Non-pigmented ciliary epithelial cell (primary cell): ENCODE results near the gene ZNF329.
A peak's percentile ranks its signal among the peaks of the same experiment; 100 is the strongest.
"Not testable (repeated sequence)": the region's sequence is repeated elsewhere in the genome, so short reads cannot be mapped to it uniquely, and the experiment has no call there.

Source experiments
- DNase-seq: peaks from one replicate; pipeline ENCODE4 v3.0.0-alpha.2; 2010; ENCODE audit warnings: low read depth

ZNF329 gene

DNA sequence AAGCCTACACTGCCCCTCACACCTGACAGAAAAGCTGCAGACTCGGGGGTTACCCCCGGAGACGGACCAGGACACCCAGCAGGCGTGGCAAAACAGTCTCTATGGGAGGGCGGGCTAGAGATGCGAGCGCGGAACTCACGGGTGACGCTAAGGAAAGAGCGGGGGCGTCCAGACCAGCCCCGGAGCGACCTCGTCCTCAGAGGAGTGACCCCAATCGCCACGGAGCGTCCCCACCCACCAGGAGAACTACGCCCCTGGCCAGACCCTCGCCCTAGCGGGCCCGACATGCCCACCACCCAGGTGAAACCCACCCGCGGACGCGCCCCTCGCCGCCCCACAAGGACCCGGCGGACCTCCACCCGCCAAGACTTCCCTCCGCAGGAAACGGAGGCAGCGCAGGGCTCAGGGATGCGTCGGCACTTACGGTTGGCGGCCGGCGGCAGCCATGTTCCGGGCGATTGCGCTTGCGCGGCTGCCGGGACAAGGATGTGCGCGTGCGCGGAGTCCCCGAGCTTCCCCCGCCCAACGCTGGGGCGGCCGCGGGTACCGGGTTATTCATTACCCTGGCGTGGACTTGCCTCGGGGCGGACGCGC, at the start of gene ZNF329:
Gene ZNF329, minus strand, starts transcription at position 462 of the 594 bp plus-strand sequence. CDS start 21,286 bp downstream, outside the sequence.
- no peak for DNase-seq

DNA sequence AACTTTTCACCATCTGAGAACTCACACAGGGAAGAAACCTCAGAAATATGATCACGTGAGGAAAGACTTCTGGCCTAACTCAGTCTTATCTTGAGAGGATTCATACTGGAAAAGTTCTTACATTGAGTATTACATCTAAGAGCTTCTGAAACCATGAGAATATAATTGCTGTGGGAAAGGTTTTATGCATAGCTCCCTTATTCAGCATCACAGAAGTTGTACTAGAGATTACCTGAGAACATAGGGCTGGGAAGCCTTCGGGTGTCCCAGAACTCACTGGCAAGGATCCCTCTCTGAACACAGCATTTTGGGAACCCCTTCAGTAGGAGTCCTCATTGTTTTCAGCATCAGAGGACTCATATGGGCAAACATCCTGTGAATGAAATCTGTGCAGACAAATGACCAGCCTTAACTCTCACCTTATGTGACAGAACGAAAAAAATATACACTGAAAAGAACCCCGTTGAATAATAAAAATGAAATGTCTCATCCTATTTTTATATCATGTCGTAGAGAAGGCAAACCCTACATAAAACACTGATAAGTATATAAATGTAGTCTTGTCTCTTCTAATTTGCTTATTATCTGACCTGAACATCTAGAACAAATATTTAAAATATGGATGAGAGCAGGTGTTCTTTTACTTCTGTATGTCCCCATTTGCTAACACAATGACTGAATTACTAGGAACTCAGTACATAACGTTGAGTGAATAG, 46.5 kb upstream of the ZNF329 start:
- no peak for DNase-seq

DNA sequence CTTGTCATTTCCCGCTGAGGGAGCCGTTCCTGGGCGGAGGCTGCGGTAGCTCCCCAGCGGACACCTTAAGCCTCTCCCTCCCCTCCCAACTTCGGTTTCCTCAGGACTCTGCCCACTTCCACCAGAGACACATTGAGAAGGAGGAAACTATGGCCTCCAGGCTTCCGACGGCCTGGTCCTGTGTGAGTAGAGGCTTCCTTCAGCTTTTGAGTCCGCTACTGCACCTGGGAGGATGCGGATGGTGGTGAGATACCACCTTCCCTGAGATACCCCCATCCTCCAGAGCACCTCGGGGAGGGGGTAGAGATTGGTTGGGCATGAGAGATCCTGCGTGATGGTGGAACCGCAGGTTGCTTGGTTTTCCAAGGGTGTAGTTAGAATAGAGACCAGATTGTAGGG, 33.2 kb upstream of the ZNF329 start:
- DNase-seq, result no peak

DNA sequence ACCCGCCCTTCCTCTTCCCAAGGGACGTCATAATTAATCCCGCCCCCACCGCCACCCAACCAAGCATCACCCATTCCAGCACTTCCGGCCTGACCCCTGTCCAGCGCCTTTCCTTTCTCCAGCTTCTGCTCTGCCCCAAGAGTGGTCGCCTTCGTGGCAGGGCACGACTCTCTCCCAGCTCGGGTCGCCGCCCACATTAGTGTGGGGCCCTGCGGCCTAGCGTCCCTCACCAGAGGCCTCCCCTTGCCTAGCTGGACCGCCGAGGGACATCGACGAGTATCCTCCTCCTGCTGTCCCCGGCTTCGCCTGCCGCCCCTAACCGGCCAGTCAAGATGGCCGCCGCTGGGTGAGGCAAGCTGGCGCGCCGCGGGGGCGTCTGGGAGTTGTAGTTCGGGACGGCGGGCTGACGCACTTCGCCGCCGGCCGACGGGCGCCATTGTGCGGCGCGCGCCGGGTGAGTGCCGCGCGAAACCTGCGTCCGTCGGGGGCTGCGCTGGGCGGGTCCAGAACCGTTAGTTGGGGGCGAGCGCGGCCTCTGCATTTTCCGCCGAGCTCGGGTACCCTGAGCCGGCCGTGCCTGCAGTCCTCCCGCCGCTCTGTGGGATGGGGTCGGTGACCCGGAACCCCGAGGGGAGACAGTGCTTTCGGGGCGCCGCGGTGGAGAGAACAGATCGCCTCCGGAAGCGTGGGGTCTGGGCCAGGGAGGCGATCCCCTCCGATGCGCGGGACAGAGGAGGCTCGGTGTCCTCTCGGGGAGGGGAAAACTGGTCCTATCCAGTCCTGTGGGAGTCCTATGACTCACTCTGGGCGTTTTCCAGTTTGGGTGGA, 32.6 kb upstream of the ZNF329 start, which contains the start of gene ZNF274:
Gene ZNF274, plus strand, starts transcription at position 73 of the 828 bp plus-strand sequence. CDS start 905 bp downstream, outside the sequence.
- DNase-seq, result peak; percentile 70

DNA sequence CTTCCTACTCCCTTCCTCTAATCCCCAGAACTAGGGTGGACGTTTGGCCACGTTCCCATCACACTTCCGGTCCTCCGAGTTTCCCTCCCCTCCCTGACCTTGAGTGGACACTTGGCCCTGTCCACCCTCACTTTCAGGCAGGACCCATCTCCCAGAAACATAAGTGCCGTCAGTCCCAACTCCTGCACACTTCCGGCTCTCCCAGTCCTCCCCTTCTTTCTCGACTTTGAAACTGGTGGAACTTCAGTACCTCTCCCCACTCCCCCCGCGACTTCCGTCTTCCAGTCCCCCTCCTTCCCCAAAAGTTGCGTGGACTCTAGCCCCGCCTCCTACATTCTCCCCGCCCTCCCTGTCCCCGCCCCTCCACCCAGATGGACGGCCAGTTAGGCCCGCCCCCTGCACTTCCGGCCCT, 32.0 kb upstream of the ZNF329 start:
- no peak for DNase-seq

DNA sequence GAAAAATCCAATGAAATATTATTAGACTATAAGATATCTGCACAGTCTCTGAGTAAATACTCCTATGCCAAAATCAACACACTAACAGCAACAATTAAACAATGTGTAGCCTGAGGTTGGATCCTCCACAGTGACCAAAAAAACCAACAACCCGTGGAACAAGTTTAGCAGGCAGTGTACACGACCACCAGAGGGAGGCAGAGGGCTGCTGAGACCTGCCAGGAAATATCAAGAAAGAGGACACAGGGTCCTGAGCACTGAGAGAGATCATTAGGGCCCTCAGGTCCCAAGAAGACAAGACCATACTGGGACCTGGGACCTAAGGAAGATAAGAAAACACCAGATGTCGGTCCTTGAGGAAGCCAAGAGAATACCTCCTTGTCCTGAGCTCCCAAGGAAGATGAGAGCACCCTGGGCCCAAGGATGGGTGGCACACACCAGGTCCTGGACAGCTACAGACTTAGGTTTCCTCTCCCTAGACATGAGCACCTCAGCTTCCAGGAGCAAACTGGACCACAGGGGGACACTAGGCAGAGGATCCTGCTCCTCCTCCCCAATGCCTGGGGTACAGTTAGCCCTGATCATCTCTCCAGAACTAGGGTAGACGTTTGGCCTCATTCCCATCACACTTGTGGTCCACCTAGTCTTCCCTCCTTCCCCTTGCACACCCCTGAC, 31.4 kb upstream of the ZNF329 start:
- DNase-seq, result no peak

DNA sequence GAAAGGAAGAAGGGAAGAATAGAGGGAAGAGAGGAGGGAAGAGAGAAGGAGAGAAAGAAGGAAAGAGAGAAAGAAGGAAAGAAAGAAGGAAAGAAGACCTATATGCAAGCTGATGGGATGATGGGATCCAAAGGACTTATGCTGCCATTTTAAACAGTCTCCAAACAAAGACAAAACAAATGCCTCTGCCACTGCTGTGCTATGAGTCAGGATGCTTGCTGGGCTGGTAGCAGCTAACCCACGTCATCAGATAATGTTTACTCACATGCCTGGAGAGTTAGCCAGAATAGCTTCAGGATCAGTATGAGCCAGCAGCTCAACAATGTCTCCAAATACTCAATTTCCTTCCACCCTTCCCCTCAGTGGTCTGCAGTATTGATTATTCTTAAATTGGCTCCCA, 20.3 kb upstream of the ZNF329 start:
- DNase-seq, result no peak

DNA sequence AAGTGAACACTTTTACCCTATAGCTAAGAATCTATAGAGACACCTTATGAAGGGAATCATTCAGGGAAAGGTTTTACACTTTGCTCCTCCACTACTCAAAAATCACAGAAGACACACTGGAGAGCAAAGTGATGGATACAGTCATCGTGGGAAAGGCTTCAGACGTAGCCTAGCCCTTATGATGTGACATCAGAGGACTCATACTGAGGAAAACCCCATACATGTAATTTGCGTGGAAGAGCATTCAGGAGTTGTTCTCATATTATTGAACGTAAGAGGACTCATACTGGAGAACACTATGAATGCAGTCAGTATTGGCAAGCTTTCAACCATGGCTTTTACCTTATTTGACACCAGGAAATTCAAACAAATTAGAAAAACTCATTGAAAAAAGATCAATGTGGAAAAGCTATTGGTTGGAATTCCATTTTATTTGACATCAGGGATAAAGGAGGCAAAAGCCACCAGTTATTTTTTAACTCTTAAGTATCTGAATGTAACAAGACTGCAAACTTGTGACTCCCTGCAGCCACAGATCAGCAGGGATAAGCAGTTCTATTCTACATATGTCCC, 16.2 kb upstream of the ZNF329 start:
- DNase-seq, result no peak

DNA sequence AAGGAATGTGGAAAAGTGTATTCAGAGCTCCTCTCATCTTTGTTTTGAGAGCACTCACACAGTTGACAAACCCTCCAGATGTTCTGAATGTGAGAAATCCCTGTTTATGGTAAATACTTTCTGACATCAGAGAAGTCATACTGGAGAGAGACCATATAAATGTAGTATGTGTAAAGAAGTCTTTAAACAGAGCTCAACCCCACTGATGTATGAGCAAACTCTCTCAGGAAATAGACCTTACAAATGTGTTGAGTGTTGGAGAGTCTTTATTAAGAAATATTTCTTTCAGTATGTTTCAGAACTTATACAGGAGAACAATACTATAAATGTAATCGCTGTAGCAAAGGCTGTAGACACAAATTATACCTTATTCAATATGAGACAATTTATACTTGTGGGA, 15.7 kb upstream of the ZNF329 start:
- no peak for DNase-seq

DNA sequence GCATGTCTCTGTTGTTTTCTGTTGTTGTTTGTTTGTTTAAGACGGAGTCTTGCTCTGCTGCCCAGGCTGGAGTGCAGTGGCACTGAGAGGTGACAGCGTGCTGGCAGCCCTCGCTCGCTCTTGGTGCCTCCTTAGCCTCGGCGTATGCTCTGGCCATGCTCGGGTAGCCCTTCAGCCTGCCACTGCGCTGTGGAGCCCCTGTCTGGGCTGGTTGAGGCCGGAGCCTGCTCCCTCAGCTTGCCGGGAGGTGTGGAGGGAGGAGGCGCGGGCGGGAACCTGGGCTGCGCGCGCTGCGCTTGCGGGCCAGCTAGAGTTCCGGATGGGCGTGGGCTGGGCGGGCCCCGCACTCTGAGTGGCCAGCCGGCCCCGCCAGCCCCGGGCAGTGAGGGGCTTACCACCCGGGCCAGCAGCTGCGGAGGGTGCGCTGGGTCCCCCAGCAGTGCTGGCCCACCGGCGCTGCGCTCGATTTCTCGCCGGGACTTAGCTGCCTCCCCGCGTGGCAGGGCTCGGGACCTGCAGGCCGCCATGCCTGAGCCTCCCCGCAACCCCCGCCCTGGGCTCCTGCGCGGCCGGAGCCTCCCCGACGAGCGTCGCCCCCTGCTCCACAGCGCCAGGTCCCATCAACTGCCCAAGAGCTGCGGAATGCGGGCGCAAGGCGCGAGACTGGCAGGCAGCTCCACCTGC, 6.6 kb upstream of the ZNF329 start:
- DNase-seq, result no peak

DNA sequence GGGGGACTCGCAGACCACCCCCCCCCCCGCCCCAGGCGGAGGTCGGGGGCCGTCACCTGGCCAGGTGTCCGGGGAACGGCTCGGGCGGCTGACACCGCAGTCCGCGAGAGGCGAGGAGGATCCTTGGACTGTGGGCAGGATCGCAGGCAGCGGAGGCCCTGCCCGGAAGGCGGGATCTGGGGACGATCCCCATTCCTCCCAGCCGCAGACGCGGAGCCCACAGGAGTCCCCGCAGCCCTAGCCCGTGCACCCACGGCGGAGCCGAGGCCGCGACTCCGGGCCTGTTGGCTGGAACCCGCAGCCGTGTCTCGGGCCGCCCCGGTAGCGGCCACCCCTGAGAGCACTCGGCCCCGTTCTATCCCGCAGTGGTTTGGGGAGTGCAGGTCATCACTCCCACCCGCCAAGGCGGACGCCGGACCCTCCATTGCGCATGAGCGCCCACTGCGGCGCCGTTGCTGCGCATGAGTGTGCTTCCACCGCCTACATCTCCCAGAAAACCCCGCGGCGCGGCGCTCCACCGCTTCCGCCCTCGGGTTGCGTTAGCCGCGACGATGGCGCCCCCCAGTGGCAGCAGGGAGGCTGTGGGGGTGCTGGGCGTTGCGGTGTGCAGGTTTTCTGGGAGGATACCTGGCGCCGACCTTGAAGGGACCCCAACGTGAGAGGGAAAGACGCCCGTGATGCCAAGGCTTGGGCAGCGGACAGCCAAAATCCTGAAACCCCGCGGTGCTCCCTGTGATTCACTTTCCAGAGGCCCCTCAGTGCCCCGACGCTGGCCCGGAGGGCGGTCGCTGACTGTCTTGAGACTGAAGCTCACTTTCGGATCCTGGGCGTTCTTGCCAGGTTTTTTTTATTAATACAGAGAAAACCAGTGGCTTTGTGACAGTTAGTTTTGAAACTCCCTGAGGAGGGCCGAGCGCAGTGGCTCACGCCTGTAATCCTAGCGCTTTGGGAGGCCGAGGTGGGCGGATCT, 4.4 kb upstream of the ZNF329 start:
- peak; percentile 56 for DNase-seq

DNA sequence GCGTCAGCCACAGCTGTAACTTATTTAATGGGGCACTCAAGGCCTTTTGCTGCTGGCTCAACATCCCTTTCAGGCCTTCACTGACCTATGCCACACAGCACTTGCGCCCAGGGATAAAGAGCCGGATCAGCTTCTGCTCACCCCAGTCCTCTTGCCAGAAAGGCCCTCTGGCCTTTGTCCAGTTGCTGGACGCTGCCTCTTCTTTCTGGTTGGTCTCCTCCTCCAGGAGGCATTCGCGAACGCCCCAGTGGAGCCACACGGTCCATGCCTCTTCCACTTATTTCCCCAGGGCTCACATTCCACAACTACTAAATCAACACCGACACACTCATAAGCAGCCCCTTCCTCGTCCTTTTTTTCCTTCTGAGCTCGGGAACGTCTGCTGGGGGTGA, 3.7 kb upstream of the ZNF329 start:
- no peak for DNase-seq

DNA sequence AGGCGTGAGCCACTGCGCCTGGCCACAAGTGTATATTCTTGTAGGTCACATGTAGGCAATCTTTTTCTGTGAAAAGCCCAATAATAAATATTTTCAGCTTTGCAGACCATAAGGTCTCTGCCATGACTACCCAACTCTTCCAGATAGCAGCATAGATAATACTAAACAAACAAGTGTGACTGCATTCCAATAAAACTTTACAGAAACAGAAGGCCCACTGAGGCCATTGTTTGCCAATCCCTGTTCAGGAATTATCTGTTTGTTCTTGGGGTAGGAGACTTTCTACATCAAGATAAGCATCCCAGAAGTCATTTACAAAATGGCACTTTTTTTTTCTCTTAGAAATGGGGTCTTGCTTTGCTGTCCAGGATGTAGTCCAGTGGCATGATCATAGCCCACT, 2.8 kb upstream of the ZNF329 start:
- DNase-seq, result no peak

DNA sequence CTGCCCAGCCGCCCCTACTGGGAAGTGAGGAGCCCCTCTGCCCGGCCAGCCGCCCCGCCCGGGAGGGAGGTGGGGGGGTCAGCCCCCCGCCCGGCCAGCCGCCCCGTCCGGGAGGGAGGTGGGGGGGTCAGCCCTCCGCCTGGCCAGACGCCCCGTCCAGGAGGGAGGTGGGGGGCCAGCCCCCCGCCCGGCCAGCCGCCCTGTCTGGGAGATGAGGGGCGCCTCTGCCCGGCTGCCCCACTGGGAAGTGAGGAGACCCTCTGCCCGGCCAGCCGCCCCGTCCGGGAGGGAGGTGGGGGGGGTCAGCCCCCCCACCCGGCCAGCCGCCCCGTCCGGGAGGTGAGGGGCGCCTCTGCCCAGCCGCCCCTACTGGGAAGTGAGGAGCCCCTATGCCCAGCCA, 3.1 kb downstream of the ZNF329 start:
- not testable (repeated sequence) for DNase-seq

DNA sequence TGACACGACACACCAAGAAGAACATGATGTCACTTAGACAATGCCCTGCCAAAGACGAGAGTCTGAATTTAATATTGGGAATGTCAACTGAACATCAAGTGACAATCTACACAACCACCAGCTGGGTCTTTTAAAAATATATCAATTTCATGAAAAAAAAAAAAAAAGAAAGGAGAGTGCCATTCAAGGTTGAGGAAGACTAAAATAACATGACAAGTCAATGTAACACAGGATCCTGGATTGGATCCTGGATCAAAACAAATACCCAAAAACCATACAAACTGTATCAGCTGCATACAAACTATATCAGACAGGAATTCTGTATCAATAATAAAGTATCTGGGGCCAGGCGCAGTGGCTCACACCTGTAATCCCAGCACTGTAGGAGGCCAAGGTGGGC, 4.7 kb downstream of the ZNF329 start:
- DNase-seq, result no peak

DNA sequence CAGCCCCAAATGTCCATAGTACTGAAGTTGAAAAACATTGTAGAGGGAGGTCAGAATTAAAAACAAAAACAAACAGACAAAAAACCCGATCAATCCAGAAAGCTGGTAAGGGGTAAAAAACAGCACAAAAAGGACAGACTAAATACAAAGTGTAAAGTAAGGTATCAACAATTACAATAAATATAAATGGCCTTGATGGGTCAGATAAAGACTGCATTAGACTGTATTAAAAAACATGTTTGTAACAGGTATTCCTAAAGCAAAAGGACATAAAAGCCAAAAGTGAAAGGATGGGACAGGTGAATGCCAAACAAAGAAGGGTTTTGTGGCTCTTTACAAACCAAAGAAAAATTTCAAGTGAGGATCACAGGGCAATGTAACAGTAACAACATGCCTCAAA, 16.3 kb downstream of the ZNF329 start:
- DNase-seq, result no peak

DNA sequence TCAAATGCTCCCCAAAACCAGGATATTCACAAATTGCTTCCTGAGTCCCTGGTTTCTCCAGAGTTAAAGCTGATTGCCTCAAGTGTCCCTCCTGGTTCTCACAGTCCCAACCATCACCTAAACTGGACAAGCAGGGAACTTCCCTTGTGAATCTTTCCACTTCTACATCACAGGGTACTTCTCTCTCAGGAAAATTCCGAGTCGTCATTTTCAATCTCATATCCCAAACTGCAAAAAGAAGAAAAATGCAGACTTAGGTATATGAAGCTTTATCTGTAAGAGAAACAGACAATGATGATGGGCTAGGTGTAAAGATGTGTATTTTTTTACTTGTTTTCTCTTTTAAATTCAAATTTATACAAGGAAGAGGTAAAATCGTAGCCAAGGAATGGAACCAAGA, 21.3 kb downstream of the ZNF329 start:
- DNase-seq, result no peak

DNA sequence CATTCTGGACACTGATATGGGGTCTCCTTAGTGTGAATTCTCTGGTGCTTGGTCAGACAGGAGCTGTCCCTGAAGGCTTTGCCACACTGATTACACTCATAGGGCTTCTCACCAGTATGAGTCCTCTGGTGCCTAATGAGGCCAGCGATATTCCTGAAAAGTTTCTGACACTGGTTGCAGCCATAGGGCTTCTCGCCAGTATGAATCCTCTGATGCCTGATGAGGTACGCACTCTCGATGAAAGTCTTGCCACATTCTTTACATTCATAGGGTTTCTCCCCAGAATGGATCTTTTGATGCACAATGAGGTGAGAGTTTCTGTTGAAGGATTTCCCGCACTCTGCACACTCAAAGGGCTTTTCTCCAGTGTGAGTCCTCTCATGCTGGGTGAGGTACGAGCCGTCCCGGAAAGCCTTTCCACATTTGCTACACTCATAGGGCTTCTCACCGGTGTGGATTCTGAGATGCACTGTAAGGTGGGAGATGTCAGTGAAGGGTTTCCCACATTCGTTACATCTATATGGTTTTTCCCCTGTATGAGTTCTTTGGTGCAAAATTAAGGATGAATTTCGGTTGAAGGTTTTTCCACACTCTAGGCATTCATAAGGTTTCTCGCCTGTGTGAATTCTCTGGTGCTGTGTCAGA, 22.4 kb downstream of the ZNF329 start:
- no peak for DNase-seq

DNA sequence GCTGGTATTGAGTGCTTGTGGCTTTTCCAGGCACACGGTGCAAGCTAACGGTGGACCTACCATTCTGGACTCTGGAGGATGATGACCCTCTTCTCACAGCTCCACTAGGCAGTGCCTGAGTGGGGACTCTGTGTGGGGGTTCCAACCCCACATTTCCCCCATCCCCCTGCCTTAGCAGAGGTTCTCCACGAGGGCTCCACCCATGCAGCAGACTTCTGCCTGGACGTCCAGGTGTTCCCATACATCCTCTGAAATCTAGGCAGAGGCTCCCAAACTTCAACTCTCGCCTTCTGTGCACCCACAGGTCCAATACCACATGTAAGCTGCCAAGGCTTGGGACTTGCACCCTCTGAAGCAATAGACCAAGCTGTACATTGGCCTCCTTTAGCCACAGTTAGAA, 27.2 kb downstream of the ZNF329 start:
- DNase-seq, result no peak
